ENCODE data around the gene PAQR8. TPM values are rescaled to one million over a fixed set of nuclear protein-coding genes. Genes with fewer than 3 reads are reported as not detected.

PAQR8 gene
- total RNA-seq, 1 donor from 2014 or later: 1.5 TPM

GRCh38 chr6:52400313-52401041, 38.5 kb downstream of the PAQR8 start:
- no peaks in the 10 kb centered on the region for H3K9me3 ChIP-seq (ENCODE audit: insufficient read depth, low read depth, low read length)
- no peaks in the 10 kb centered on the region for H3K36me3 ChIP-seq (ENCODE audit: insufficient read depth, low read length)
- H3K27ac Mint-ChIP-seq (ENCODE audit: unreplicated experiment): no peak overlapping the region
- DNase-seq (ENCODE audit: low read depth): no peak
- H3K4me2 ChIP-seq (ENCODE audit: low read length): no peak overlapping the region
- H3K4me1 ChIP-seq (ENCODE audit: insufficient read depth, low read length): no peaks in the 10 kb centered on the region
- no peaks in the 10 kb centered on the region for H3K27me3 Mint-ChIP-seq (ENCODE audit: low read depth, unreplicated experiment)
- no peak for TF ChIP-seq CTCF (IDR thresholded peaks at IDR 0.05; ENCODE audit: insufficient read depth, low read depth, low read length)
- no peak for TF ChIP-seq EZH2 (IDR thresholded peaks at IDR 0.05; ENCODE audit: insufficient read depth, low read length)
- no peaks in the 10 kb centered on the region for H3K27me3 ChIP-seq (ENCODE audit: insufficient read depth, low read length)
- H3K9me3 Mint-ChIP-seq (ENCODE audit: unreplicated experiment): peaks cover 4% of the 10 kb centered on the region
- no peaks in the 10 kb centered on the region for H3K79me2 ChIP-seq (ENCODE audit: insufficient read depth, low read length)
- FAIRE-seq: no peak
- H3K36me3 Mint-ChIP-seq (ENCODE audit: low read depth, unreplicated experiment): no peaks in the 10 kb centered on the region
- no peaks in the 10 kb centered on the region for H4K20me1 ChIP-seq (ENCODE audit: insufficient read depth, low read length)
- H3K27ac ChIP-seq (ENCODE audit: low read depth, low read length): no peak overlapping the region
- no peak overlapping the region for H3K4me3 ChIP-seq (ENCODE audit: insufficient read depth, low read depth, low read length)
- H3K4me1 Mint-ChIP-seq (ENCODE audit: low read depth, unreplicated experiment): no peaks in the 10 kb centered on the region
- H2AFZ ChIP-seq (ENCODE audit: low read depth, low read length): no peak overlapping the region
- H3K4me3 Mint-ChIP-seq (ENCODE audit: unreplicated experiment): no peak overlapping the region
- H3K9ac ChIP-seq (ENCODE audit: low read length): no peak overlapping the region

- H4K20me1 ChIP-seq (ENCODE audit: insufficient read depth, low read length): no peaks in the 10 kb centered on the region
- Mint-ChIP-seq H3K36me3 (ENCODE audit: low read depth, unreplicated experiment) (no peaks in the 10 kb centered on the region), H3K27ac (ENCODE audit: unreplicated experiment) (no peak overlapping the region), H3K4me1 (ENCODE audit: low read depth, unreplicated experiment) (no peaks in the 10 kb centered on the region), H3K27me3 (ENCODE audit: low read depth, unreplicated experiment) (no peaks in the 10 kb centered on the region), H3K9me3 (ENCODE audit: unreplicated experiment) (no peaks in the 10 kb centered on the region), H3K4me3 (ENCODE audit: unreplicated experiment) (no peak overlapping the region)
- no peaks in the 10 kb centered on the region for H3K27me3 ChIP-seq (ENCODE audit: insufficient read depth, low read length)
- no peaks in the 10 kb centered on the region for H3K9me3 ChIP-seq (ENCODE audit: insufficient read depth, low read depth, low read length)
- no peaks in the 10 kb centered on the region for H3K4me1 ChIP-seq (ENCODE audit: insufficient read depth, low read length)
- no peak overlapping the region for H3K27ac ChIP-seq (ENCODE audit: low read depth, low read length)
- TF ChIP-seq EZH2 (IDR thresholded peaks at IDR 0.05; ENCODE audit: insufficient read depth, low read length) (no peak), CTCF (IDR thresholded peaks at IDR 0.05; ENCODE audit: insufficient read depth, low read depth, low read length) (no peak)
- no peak overlapping the region for H3K9ac ChIP-seq (ENCODE audit: low read length)
- H3K4me2 ChIP-seq (ENCODE audit: low read length): no peak overlapping the region
- DNase-seq (ENCODE audit: low read depth): no peak
- no peaks in the 10 kb centered on the region for H3K79me2 ChIP-seq (ENCODE audit: insufficient read depth, low read length)
- H3K36me3 ChIP-seq (ENCODE audit: insufficient read depth, low read length): no peaks in the 10 kb centered on the region
- no peak for FAIRE-seq
- H2AFZ ChIP-seq (ENCODE audit: low read depth, low read length): no peak overlapping the region
- no peak overlapping the region for H3K4me3 ChIP-seq (ENCODE audit: insufficient read depth, low read depth, low read length)
These were observed 41.1 kb downstream of the PAQR8 start for GRCh38 chr6:52403086-52403485.

GRCh38 chr6:52403627-52404026, 41.7 kb downstream of the PAQR8 start:
- Mint-ChIP-seq H3K4me3 (ENCODE audit: unreplicated experiment) (no peak overlapping the region), H3K36me3 (ENCODE audit: low read depth, unreplicated experiment) (no peaks in the 10 kb centered on the region)
- H3K9ac ChIP-seq (ENCODE audit: low read length): no peak overlapping the region

More at GRCh38 chr6:52403627-52404026, 41.7 kb downstream of the PAQR8 start:
- H3K36me3 ChIP-seq (ENCODE audit: insufficient read depth, low read length): no peaks in the 10 kb centered on the region
- Mint-ChIP-seq H3K27me3 (ENCODE audit: low read depth, unreplicated experiment) (no peaks in the 10 kb centered on the region), H3K4me1 (ENCODE audit: low read depth, unreplicated experiment) (no peaks in the 10 kb centered on the region), H3K9me3 (ENCODE audit: unreplicated experiment) (no peaks in the 10 kb centered on the region), H3K27ac (ENCODE audit: unreplicated experiment) (no peak overlapping the region)
- no peaks in the 10 kb centered on the region for H3K79me2 ChIP-seq (ENCODE audit: insufficient read depth, low read length)
- H3K4me2 ChIP-seq (ENCODE audit: low read length): no peak overlapping the region
- no peak overlapping the region for H2AFZ ChIP-seq (ENCODE audit: low read depth, low read length)
- no peak for DNase-seq (ENCODE audit: low read depth)
- H3K4me1 ChIP-seq (ENCODE audit: insufficient read depth, low read length): no peaks in the 10 kb centered on the region
- no peaks in the 10 kb centered on the region for H3K27me3 ChIP-seq (ENCODE audit: insufficient read depth, low read length)
- TF ChIP-seq CTCF (IDR thresholded peaks at IDR 0.05; ENCODE audit: insufficient read depth, low read depth, low read length) (no peak), EZH2 (IDR thresholded peaks at IDR 0.05; ENCODE audit: insufficient read depth, low read length) (no peak)
- FAIRE-seq: no peak
- no peaks in the 10 kb centered on the region for H4K20me1 ChIP-seq (ENCODE audit: insufficient read depth, low read length)
- H3K9me3 ChIP-seq (ENCODE audit: insufficient read depth, low read depth, low read length): no peaks in the 10 kb centered on the region
- H3K27ac ChIP-seq (ENCODE audit: low read depth, low read length): no peak overlapping the region
- H3K4me3 ChIP-seq (ENCODE audit: insufficient read depth, low read depth, low read length): no peak overlapping the region
